T-helper 2 cell treated with Interferon-gamma antibody and Interleukin-4, amounts not matched to agents 100 ng/mL and 5 ng/mL, for 36 hours (primary cell): ENCODE results near the gene POGZ. TPM values are rescaled to one million over a fixed set of nuclear protein-coding genes. Genes with fewer than 3 reads are reported as not detected.

Experiments used
- intact Hi-C: fragments of 100-400 bp; cut with micrococcal nuclease; formaldehyde crosslinking; loops from one replicate; pipeline ENCODE4 v1.15.1; 2023
- total RNA-seq: library from RNA; stranded (reverse); gene quantifications from 2 replicates; pipeline ENCODE4 v1.2.3, GENCODE V29; 2022

POGZ gene
- total RNA-seq, 1 donor from 2014 or later = 89.7 TPM

DNA sequence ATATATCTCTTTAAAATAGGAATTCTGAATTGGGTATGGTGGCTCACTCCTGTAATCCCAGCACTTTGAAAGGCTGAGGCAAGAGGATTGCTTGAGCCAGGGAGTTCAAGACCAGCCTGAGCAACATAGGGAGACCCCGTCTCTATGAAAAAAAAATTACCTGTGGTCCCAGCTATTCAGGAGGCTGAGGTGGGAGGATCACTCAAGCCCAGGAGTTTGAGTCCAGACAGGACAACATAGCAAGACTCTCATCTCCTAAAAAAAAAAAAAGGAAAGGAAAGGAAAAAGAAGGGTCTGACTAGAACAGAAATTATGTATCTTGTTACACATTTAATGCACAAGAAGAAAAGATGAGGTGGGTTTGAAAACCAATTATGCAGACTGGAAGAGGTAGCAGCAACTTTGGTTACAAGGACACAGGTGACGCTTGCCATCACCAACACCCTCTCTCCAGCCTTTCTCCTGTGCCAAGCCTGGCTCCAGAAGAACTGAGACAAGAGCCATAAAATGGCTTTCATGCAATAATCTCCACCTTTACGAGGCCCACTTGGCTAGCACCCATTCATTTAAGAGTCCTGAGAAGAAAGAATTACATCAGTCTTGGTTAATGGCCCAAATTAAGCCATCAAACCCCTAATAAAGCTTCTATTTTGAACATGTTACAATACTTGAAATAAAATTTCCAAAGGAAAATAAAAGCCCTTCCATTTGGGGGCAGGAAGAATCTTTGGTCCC, 82.0 kb downstream of the POGZ start:
- intact Hi-C loops = no loop called here

- intact Hi-C loops = no loop called here
These were observed 86.1 kb downstream of the POGZ start for GRCh38 chr1:151373196-151373595.

DNA sequence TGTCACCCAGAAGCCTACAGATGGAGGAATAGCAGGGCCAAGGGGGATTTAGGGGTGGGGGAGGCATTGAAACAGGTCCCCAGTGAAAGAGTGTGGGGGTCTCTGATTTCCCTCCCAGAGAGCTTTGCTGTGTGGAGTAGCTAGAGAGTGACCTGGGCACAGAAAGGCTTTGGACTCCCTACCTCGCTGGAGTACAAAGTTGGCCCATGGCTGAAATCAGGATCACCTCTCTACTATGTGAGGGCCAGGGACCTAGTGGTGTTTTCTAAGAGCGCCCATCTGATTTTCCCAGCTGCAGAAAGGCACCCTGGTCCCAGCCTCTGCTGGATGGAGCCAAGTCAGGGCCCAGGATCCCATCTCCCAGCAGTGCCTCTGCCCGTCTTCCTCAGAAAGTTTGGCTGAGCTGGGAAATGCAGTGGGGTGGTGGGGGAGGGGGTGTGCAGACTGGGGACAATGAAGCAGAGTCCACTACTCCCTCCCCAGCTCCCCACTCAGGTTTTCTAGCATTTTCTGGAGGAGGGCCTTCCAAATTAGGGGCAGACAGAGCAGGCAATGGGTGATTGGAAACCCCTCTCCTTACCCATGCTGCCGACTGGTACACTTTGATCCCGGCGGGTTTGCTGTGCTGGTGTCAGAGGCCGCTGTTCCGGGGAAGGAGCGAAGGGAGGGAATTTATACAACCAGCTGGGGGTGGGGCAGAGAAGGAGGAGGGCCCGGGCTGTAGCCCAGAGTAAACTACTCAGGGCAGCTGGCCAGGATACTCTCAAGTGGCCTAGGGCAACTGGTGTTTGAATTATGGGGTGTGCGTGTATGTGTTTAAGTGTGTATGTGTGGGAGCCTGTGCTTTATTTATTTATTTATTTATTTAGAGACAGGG, 87.0 kb downstream of the POGZ start, which contains the start of gene SELENBP1:
SELENBP1 (minus strand) TSS at position 648 of the 877 bp plus-strand sequence; CDS start at position 584, 64 bp downstream.
- intact Hi-C loops = no loop called here

- intact Hi-C loops = no loop called here
These were observed 87.8 kb downstream of the POGZ start for GRCh38 chr1:151371370-151372057.

DNA sequence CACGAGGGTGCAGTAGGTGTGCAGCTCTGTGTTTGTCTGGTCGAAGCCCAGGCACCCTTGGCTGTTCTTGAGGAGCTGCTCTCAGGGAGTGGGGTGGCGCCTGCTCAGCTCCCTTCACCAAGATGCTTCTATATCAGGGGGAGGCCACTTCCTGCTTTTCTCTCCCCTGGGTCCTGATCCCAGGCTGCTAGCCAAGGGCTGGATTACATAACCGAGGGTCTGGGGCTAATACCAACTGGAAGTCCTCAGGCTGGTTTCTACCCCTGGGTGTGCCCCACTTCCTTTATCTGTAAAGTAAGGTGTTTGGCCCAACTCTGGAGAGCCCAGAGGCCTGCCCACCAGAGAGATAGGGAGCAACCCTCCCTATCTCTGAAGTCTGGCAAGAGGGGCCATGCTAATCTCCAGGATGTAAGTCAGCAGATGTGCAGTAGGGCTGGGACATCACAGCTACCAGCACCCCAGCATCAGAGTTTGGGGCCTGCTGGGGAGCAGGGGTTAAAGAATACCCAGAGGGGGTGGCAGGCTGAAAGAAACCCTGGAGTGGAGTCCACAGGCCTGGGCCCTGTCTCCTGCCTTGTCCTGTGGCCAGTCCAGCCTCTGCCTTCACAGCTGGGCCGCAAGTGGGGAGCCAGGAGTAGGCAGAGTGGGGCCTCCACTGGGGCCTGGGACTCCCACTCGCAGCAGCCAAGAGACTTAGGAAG, 88.9 kb downstream of the POGZ start:
- intact Hi-C loops = no loop called here

DNA sequence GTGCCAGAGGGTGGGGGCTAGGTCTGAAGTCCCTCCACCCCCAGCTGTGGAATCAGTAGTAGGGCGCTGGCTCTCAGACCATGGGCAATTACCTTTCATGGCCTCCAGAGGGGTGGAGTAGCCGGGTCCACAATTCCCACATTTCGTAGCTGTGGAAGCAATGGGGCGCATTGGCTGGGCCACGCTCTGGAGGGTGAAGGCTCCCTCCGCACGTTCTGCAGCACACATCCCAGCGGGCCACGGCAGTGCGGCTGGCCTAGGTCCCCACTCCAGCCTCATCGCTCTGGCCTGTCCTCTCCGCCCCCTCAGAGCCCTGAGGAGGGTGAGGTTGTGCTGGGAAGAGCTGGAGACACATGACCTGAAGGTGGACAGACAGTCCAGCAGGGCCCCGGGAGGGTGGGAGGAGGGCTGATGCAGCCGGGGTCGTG, 89.7 kb downstream of the POGZ start:
- intact Hi-C loops = no loop called here

GRCh38 chr1:151369302-151369610, 90.0 kb downstream of the POGZ start:
- intact Hi-C loops = no loop called here

DNA sequence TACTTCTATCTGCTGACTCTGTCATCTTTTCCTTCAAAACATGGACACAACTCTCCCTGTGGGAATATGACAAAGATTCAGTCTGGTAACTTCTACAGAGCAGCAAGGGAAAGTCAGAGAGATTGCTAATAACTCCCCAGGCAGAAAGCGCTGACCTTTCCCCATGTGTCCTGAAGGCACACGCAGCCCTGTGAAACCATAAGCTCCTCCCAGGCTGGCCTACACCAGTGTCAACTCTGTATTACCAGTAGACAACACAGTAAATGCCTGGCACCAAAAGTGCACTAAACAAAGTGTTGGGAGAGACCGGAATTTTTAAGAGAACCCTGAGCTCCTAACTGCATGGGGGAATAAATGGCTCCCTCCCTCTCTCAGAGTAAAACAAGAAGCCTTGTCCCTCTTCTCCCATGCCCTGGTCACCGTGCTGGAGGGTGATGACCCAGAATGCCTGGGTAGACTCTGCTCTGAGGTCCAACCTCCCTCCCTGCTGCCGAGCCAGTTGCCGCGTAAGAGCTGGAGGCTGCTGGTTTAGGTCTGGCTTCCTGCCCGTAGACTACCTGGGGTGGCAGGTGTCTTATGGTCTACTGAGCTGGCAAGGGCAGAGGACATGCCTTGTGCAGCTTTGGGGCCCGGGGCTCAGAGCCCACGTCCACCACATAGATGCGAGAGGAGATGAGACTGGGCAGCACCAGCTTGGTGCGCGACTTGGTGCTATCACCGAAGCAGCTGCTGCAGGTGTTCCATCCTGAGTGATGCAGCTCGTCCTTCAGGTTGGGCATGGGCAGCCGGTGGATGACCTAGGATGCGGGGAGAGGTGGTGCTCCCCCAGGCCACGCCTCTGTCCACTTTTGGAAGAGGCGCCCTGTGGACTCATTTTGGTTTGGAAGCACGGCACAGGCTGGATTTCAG, 90.6 kb downstream of the POGZ start:
- intact Hi-C loops = no loop called here

DNA sequence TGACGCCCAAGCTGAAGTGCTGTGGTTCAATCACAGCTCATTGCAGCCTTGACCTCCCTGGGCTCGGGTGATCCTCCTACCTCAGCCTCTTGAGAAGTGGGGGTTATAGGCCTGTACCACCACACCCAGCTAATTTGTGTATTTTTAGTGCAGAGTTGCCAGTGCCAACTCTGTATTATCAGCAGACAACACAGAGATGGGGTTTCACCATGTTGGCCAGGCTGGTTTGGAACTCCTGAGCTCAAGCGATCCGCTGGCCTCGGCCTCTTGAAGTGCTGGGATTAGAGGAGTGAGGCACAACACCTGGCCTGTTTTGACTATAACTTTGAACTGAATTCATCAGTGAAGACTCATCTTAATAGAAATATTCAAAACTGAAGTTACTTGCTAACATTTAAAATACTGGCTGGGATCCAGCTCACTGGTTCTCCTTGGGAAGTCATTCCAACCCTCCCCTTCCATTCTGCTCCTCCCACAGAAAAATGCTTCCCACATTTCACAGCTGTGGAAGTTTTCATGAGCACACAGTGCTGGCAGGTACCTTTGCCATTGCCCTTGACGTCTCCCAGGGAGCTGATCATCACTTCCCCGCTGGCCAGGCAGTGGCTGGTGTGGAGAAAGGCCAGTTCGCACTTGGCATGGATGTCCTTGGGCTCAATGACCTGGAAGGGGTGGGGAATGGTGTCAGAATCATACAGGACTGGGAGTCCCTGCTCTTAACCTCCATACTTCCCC, 91.5 kb downstream of the POGZ start:
- intact Hi-C loops = no loop called here

GRCh38 chr1:151364996-151365395, 94.3 kb downstream of the POGZ start:
- intact Hi-C loops = no loop called here

DNA sequence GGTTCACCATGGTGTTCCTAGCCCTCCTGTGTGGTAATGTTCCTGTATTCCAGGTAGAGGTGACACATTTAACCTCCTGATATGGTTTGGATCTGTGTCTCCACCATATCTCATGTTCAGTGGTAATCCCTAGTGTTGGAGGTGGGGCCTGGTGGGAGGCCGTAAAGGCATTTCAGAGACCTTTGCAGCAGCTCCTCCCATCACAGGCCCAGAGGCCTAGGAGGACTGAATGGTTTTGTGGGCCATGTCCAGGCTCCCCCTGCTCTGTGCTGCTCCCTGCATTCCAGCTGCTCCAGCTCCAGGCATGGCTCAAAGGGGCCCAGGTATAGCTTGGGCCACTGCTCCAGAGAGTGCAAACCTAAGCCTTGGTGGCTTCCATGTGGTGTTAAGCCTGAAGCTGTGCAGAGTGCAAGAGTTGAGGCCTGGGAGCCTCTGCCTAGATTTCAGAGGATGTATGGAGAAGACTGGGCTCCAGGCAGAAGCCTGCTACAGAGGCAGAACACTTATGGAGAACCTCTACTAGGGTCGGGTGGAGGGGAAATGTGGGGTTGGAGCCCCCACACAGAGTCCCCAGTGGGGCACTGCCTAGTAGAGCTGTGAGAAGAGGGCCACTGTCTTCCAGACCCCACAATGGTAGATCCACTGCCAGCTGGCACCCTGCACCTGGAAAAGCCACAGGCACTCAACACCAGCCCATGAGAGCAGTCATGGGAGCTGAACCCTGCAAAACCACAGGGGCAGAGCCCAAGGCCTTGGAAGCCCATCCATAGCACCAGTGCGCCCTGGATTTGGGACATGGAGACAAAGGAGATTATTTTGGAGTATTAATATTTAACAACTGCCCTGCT, 96.8 kb downstream of the POGZ start:
- intact Hi-C loops = no loop called here

DNA sequence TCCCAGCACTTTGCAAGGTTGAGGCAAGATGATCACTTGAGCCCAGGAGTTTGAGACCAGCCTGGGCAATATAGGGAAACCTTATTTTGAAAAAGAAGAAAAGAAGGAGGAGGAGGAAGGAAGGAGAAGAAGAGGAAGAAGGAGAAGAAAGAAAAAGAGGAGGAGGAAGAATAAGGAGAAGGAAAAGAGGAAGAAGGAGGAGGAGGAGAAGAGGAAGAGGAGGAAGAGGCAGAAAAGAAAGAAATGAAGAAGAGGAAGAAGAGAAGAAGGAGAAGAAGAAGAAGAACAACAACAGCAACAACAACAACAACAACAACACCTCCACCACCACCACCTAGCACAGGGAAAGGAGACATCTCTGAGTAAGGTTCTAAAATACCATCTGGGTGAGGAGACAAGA, 97.4 kb downstream of the POGZ start:
- intact Hi-C loops = no loop called here

DNA sequence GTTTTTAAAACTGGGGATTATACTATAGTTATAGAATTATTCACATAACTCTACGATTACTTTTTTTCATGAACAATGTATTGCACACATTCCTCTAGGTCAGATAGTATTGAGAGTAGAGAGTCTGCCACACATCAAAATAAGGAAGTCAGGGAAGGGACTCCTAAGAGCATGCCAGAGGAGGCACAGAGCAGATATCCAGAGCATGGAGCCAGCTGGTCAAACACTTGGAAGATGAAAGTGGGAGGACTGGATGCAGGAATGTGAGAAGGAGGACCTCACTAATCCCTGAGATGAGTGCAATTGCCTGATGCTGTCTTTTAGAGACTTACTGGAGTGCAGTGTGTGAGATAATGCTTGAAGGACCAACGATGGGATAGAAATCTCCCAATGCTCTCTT, 102.6 kb downstream of the POGZ start:
- intact Hi-C loops = no loop called here

Other genes starting within 250 kb of the POGZ start
- 188 and 192 TPM in 2 replicates for gene PSMD4, start 204.8 kb downstream of the POGZ start, total RNA-seq
- 20.1 and 24.0 TPM in 2 replicates for gene ZNF687, start 177.2 kb downstream of the POGZ start, total RNA-seq
- 64.8 and 67.4 TPM in 2 replicates for gene PI4KB, start 132.1 kb downstream of the POGZ start, total RNA-seq
- 75.3 and 80.4 TPM in 2 replicates for gene RFX5, start 112.2 kb downstream of the POGZ start, total RNA-seq
- not detected in 2 replicates for gene SELENBP1, start 86.8 kb downstream of the POGZ start, total RNA-seq
- gene PSMB4, start 59.9 kb downstream of the POGZ start, total RNA-seq = 335 and 353 TPM in 2 replicates
- 0.09 and 0.16 TPM in 2 replicates for gene CGN, start 51.9 kb upstream of the POGZ start, total RNA-seq
- 1.6 and 1.7 TPM in 2 replicates for gene TUFT1, start 80.8 kb upstream of the POGZ start, total RNA-seq
- gene SNX27, start 152.6 kb upstream of the POGZ start, total RNA-seq = 26.9 and 29.5 TPM in 2 replicates